GM08714 (cell line): ENCODE results near the gene GRM4.

Experiments used
- H3K4me3 ChIP-seq: fragments of 200-500 bp; sonication (Bioruptor generic); 2 replicates; pipeline ENCODE4 v1.5.1; 2014; ENCODE audit warnings: mild to moderate bottlenecking, low read length, inconsistent platforms
- ZNF274 ChIP-seq: IDR thresholded peaks from 2 replicates; pipeline ENCODE4 v1.6.1; 2012; ENCODE audit warnings: mild to moderate bottlenecking, low read depth, low read length

Gene GRM4

GRCh38 chr6:34172961-34173775 lies 27.3 kb upstream of the GRM4 start:
- no peak for TF ChIP-seq ZNF274
- H3K4me3 ChIP-seq = no peak overlapping the region

DNA sequence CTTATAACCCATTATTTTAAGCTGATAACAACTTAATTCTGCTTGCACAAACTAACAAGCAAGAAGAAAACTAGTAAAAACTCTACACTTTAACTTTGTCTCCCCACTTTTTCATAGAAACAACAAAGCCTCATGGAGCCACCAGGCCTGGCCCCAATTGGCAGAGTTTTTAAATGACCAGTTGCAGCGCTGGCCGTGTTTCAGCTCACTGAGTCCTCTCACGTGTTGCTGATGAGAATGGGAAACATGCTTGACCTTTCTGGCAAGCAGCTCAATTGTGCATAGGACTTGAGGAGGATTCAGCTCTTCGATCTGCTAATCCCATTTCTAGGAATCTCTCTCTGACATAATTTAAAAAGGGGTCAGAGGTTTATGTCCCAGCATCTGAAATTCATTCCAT lies 24.5 kb upstream of the GRM4 start:
- H3K4me3 ChIP-seq = no peak overlapping the region

GRCh38 chr6:34169897-34170296 lies 24.0 kb upstream of the GRM4 start:
- no peak for TF ChIP-seq ZNF274
- H3K4me3 ChIP-seq = no peak overlapping the region

More for the DNA sequence above, 24.5 kb upstream of the GRM4 start:
- TF ChIP-seq ZNF274 = no peak

DNA sequence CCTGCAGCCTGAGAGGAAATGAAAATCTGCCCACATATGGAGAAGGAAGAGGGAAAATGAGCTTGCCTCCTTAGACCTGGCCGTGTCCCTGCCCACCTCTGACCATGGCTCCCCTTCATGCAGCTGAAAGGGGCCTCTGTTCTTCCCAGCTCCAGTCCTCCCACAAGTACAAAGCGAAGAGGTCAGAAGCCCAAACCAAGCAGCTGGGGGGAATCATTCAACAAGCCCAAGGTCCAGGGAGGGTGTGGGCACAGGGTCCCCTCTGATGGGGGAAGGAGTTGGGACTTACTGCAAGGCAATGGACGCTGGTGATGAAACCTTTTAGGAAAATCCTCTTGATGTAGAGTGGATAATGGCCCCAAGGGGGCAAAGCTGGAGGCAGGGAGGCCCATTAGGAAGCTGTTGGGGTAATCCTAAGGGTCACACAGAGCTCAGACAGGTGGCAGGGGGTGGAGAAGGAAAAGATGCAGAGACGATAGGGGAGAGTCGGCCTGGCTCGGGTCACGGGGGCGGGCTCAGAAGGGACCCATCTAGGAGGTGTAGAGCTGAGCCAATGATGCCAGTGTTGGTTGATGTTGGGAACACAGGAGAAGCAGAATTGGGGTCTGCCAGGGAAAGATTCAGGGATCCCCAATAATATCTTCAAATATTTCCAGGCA lies 16.1 kb upstream of the GRM4 start:
- H3K4me3 ChIP-seq = no peak overlapping the region
- no peak for TF ChIP-seq ZNF274

- no peak for TF ChIP-seq ZNF274
- H3K4me3 ChIP-seq = no peak overlapping the region
Measured at GRCh38 chr6:34159844-34160243, 14.0 kb upstream of the GRM4 start.

DNA sequence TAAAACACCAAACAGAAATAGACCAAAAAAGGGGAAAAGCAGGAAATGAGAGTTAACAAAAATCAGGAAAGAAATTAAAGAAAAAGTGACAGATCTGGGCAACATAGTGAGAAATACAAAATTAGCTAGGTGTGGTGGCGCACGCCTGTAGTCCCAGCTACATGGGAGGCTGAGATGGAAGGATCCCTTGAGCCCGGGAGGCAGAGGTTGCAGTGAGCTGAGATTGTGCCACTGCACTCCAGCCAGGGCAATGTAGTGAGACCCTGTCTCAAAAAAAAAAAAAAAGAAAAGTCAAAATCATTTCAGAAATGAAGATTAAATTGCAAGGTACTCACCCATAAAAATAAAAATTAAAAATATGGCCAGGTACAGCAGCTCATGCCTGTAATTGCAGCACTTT lies 13.0 kb upstream of the GRM4 start:
- H3K4me3 ChIP-seq = no peak overlapping the region
- TF ChIP-seq ZNF274 = no peak

DNA sequence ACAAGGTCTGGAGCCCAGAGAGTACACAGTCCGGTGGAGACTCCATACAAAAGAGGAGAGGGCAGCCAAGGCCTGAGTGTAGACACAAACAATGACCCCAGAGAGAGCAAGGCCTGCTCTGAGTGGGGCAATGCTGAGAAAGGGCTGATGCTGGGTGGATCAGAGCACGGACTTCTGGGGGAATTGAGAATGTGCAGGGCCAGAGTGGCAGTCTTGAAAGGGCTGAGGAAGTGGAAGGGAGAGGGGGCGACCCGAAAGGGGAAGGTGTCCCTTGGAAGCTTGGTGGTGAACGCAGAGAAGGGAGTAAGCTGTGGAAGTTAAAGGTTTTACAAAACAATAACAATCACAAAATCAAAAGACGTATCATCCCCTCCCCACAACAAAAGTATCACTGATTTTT lies 12.0 kb upstream of the GRM4 start:
- no peak overlapping the region for H3K4me3 ChIP-seq
- no peak for TF ChIP-seq ZNF274

DNA sequence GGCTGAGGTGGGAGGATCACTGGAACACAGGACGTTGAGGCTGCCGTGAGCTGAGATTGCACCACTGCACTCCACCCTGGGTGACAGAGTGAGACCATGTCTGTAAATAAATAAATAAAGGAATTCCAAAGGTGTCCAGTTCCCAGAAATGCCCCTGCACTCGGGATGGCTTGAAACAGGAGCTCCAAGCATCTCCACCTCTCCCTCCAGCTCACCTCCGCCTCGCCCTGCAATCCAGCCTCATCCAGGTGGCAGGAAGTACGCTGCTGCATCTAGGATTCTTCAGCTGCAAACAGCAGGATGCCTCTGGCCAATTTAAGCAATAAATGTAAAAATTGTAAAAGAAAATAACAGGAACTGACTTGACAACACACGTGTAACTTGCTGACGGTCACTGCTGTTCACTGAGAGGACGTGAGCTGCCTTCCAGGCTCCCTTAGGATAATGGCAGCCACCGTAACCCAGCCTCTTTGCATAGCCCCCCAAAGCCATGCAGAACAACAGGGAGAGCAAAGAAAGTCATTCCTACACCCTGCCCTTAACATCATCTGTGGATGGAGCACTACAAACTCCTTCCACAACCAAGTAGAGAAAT lies 11.4 kb upstream of the GRM4 start:
- no peak for TF ChIP-seq ZNF274
- H3K4me3 ChIP-seq = no peak overlapping the region

- H3K4me3 ChIP-seq = no peak overlapping the region
- TF ChIP-seq ZNF274 = no peak
Measured at GRCh38 chr6:34155471-34156300, 9.8 kb upstream of the GRM4 start.

GRCh38 chr6:34154668-34155447 lies 9.0 kb upstream of the GRM4 start:
- H3K4me3 ChIP-seq = no peak overlapping the region
- TF ChIP-seq ZNF274 = no peak

DNA sequence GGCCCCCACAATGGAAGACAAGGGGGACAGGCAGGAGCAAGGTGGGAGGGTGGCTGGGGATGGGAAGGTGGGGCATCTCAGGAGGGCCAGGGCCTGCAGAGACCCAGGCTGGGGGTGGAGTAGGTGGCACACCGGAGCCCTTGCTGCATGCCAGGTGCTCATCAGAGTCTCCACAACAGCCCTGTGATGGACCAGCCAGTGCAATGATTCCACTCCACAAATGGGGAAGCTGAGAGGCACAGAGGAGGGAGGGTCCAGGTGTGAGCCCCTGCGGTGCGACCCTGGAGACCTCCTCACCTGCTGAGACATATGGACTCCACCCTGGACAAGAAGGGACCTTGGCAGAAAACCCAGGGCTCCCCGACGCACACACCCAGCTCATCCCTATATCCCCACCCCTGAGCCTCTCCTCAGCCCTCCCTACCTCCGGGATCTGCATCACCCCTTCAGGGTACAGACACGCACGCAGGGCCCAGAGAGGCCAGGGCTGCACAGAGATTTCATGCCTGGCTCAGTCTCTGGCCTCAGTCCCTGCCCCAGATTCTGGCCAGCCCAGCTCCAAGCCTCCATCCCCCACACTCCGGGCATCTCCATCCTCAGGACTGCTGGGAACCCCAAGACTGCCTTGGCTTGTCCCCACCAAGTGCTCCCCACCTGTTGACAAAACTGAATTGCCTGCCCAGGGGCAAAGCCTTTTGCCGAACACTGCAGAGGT lies 7.1 kb upstream of the GRM4 start:
- TF ChIP-seq ZNF274 = no peak
- H3K4me3 ChIP-seq = no peak overlapping the region

DNA sequence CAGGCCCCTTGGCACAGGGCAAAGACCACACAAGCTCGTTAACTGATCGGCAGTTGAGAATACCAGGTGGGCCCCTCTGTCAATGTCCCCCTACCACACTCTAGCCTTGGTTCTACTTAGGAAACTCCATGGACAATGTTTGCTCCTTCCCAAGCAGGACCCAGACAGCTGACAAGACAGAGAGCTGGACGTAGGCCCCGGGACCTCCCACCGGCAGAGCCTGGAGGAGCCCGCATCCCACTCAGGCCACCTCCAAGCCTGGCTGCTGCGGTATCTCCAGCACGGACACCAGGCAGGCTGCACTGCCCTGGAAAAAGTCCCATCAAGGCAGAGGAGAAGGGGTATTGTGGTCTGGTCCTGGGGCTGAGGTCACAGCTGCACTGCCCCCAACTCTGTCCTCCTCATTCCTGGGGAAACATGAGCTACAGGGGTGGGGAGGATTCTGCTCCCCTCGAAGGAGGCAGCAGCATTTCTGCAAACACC lies 6.2 kb upstream of the GRM4 start:
- TF ChIP-seq ZNF274 = no peak
- no peak overlapping the region for H3K4me3 ChIP-seq
